Cardiac fibroblast (primary cell): ENCODE results near the gene CDKN2C.
"Not testable (repeated sequence)": the region's sequence is repeated elsewhere in the genome, so short reads cannot be mapped to it uniquely, and the experiment has no call there.

Experiments used
- DNase-seq, 2 donors: peaks; one replicate each; pipeline versions ENCODE4 v3.0.0 to v3.0.0-alpha.2; 2010; ENCODE audit warnings: low read depth in 2 of 2
- H3K4me3 ChIP-seq, 2 donors: replicated peaks in 1 of 2; 1 replicate in 1 of 2; 2 replicates in 1 of 2; pipeline ENCODE4 v1.5.1; 2011; ENCODE audit warnings: low read depth in 2 of 2, low read length in 2 of 2, mild to moderate bottlenecking in 2 of 2, moderate library complexity in 1 of 2
- CTCF ChIP-seq: IDR thresholded peaks from one replicate; pipeline ENCODE4 v1.5.1; 2011; ENCODE audit warnings: low read depth, mild to moderate bottlenecking, low read length, inconsistent platforms

CDKN2C gene

DNA sequence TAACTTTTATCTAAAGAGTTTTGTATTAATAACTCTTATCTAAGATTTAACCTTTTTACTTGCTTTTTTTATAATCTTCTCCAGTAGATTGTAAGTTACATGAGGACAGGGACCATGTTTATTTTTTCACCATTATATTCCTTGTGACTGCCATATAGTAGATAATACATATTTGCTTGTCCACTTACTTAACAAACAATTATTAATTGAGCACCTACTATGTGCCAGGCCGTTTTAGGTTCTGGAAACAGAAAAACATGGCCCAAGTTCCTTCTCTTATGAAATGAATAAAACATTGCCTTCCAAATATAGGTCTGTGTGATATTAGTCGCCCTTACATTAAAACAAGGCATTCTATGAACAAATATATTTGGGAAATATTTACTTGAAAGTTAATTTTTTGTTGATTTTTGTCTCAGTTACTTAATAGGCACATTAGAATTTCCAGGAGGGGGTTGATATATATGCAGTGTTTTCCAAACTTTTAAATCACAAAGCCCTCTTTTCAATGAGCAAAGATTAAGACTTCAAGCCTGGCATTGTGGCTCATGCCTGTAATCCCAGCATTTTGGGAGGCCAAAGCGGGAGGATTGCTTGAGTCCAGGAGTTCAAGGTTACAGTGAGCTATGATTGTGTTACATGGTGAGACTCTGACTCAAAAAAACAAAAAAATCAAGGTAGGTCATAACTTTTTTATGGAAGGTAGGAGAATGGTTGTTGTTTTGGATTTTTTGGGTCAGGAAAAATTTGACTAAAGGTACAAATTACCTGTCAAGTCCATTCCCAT lies 22.7 kb downstream of the CDKN2C start:
- H3K4me3 ChIP-seq = no peak overlapping the region
- no peak for TF ChIP-seq CTCF
- DNase-seq = no peak

- DNase-seq = no peak
- no peak overlapping the region for H3K4me3 ChIP-seq
Measured at GRCh38 chr1:50993645-50994044, 23.6 kb downstream of the CDKN2C start.

GRCh38 chr1:50994997-50995396 lies 25.0 kb downstream of the CDKN2C start:
- no peak overlapping the region for H3K4me3 ChIP-seq
- no peak for DNase-seq
- no peak for TF ChIP-seq CTCF

More at GRCh38 chr1:50993645-50994044, 23.6 kb downstream of the CDKN2C start:
- TF ChIP-seq CTCF = no peak

DNA sequence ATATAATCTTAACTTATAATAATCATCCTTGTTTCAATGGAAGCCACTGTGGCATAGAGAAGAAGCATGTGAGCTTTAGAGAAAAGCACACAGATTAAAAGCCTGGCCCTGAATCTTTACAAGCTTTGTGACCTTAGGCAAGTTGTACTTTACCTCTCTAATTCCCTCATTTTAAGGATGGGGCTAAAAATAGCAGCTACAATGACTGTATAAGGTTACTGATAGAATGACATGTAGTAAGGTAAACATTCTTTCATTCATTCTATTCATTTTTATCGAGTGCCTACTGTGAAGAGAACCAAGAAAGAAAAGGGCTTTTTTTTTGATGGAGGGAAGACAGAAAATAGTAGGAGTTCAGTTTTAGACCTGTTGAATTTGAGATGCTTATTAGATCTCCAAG lies 25.6 kb downstream of the CDKN2C start:
- H3K4me3 ChIP-seq = no peak overlapping the region
- no peak for DNase-seq
- TF ChIP-seq CTCF = no peak

- no peak overlapping the region for H3K4me3 ChIP-seq
- TF ChIP-seq CTCF = no peak
- no peak for DNase-seq
Measured at GRCh38 chr1:50996083-50996482, 26.0 kb downstream of the CDKN2C start.

- H3K4me3 ChIP-seq, DNase-seq: not testable (repeated sequence)
Measured at GRCh38 chr1:50999375-50999774, 29.3 kb downstream of the CDKN2C start.

GRCh38 chr1:51000160-51000559 lies 30.1 kb downstream of the CDKN2C start:
- no peak for TF ChIP-seq CTCF
- no peak for DNase-seq
- no peak overlapping the region for H3K4me3 ChIP-seq
